ENCODE measurements around the gene NINL. TPM values are rescaled to one million over a fixed set of nuclear protein-coding genes. Genes with fewer than 3 reads are reported as not detected.
"Not testable (repeated sequence)": the region's sequence is repeated elsewhere in the genome, so short reads cannot be mapped to it uniquely, and the experiment has no call there.

The NINL gene
- total RNA-seq, 3 donors from 2014 or later = 0.61 to 0.71 (median 0.66) TPM

DNA sequence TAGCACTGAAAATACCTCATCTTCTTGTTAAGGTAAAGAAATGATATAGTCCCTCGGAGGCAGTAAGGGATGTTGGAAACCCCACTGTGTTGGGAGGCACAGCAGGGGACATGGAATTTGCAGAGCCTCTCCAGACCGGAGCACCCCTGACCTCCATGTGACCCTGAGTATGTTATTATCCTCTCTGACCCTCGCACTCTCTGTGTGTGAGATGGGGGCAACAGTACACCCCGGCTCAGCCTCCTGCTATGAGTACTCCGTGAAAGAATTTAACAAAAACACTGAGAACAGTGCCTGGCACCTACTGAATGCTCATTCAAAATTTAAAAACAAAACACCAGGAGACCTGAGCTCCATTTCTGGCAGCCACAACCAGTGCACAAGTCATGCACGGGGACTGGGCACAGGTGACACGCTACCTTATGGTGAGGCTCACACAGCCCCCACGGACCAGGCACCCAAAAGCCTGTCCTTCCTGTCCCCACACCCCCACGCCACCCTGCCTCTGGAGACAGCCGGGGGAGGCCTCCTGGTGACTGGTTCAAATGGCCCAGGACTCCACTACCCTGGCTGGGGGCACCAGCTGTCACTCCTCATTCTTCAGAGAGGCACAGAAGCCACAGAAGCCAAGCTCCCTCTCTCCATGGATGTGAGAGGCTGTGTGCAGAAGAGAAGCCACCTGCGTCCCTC, 6.1 kb downstream of the NINL start:
- no peak overlapping the region for H3K4me3 Mint-ChIP-seq
- no peak for DNase-seq
- H3K36me3 Mint-ChIP-seq (ENCODE audit: insufficient read depth) = no peaks in the 10 kb centered on the region

GRCh38 chr20:25576783-25577530, 8.4 kb downstream of the NINL start:
- no peaks in the 10 kb centered on the region for H3K9me3 Mint-ChIP-seq
- no peaks in the 10 kb centered on the region for H3K4me1 Mint-ChIP-seq (ENCODE audit: low read depth)
- no peak for ATAC-seq
- DNase-seq = no peak
- no peak overlapping the region for H3K4me3 Mint-ChIP-seq
- H3K36me3 Mint-ChIP-seq (ENCODE audit: insufficient read depth) = no peaks in the 10 kb centered on the region
- H3K27me3 Mint-ChIP-seq (ENCODE audit: low read depth) = peaks cover 3% of the 10 kb centered on the region

More for the DNA sequence above, 6.1 kb downstream of the NINL start:
- no peaks in the 10 kb centered on the region for H3K9me3 Mint-ChIP-seq
- H3K4me1 Mint-ChIP-seq (ENCODE audit: low read depth) = peaks cover 4% of the 10 kb centered on the region
- peaks cover 12% of the 10 kb centered on the region for H3K27me3 Mint-ChIP-seq (ENCODE audit: low read depth)
- ATAC-seq = no peak

DNA sequence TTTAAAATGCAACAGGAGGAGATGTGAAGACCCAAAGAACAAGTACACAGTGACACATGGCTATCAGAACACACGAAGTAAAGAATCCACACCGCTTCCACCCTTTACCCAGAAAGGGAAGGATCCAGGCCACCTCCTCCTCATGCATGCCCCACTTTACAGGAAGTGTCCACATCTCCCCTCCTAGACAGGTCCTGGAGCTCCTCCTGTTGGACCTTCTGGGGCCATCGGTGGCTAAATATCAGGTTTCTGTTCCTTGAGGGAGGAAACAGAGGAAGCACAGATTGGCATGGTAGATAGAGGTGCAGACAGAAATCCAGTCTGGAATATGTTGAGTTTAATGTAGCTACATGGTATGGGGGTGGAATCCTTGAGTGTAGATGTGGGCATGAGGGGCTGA, 10.9 kb downstream of the NINL start:
- H3K27me3 Mint-ChIP-seq (ENCODE audit: low read depth) = peaks cover 3% of the 10 kb centered on the region
- H3K4me3 Mint-ChIP-seq = no peak overlapping the region
- no peaks in the 10 kb centered on the region for H3K9me3 Mint-ChIP-seq
- DNase-seq (no peak), ATAC-seq (no peak)
- no peaks in the 10 kb centered on the region for H3K36me3 Mint-ChIP-seq (ENCODE audit: insufficient read depth)
- no peaks in the 10 kb centered on the region for H3K4me1 Mint-ChIP-seq (ENCODE audit: low read depth)

DNA sequence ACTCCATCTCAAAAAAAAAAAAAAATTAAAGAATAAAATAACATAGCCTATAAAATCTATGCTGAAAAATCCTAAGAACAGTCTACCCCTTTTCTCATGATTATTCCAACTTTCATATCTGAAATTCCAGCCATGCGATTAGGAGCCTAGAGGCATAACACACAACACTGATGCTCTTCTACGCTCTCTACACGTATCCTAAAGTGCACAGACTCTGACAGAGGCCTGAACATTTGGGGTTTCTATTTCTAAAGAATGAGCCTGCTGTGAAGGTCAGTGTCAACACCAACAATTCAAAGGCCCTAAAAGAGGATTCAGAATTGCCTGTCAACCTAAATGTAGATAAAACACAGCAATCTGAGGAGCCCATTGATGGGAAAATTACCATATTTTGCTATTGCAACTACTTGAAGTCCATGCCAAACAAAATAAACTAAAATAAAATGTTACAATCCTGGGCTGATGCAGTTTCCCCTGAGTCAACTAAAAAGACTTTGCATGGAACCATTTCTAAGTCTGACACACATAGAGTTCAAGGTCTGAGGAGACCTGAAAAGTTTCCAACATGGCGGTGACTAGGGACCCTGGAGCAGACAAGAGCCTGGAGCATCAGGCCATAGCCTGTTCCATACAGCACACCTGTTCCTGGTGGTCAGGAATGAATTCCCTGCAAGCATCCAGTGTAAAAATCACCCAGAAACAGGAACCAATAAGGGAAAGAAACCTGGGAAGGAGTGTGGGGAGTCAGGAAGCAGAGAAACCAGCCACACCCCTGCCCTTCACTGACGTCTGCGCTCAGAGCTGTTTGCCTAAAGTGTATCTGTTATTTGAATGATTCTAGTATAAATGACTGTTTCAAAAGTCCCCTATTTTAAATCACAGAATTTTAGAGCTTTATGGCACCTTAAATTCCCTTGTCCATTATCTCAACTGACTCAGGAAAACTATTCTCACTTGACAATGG, 11.8 kb downstream of the NINL start:
- Mint-ChIP-seq H3K4me3 (no peak overlapping the region), H3K36me3 (ENCODE audit: insufficient read depth) (no peaks in the 10 kb centered on the region), H3K9me3 (no peaks in the 10 kb centered on the region), H3K4me1 (ENCODE audit: low read depth) (no peaks in the 10 kb centered on the region), H3K27me3 (ENCODE audit: low read depth) (peaks cover 3% of the 10 kb centered on the region)
- DNase-seq = no peak
- no peak for ATAC-seq

- Mint-ChIP-seq H3K4me1 (ENCODE audit: low read depth) (peaks cover 5% of the 10 kb centered on the region), H3K27me3 (ENCODE audit: low read depth) (peaks cover 3% of the 10 kb centered on the region), H3K36me3 (ENCODE audit: insufficient read depth) (no peaks in the 10 kb centered on the region), H3K9me3 (no peaks in the 10 kb centered on the region), H3K4me3 (no peak overlapping the region)
- ATAC-seq (no peak), DNase-seq (no peak)
These were observed 13.5 kb downstream of the NINL start for GRCh38 chr20:25571817-25572216.

DNA sequence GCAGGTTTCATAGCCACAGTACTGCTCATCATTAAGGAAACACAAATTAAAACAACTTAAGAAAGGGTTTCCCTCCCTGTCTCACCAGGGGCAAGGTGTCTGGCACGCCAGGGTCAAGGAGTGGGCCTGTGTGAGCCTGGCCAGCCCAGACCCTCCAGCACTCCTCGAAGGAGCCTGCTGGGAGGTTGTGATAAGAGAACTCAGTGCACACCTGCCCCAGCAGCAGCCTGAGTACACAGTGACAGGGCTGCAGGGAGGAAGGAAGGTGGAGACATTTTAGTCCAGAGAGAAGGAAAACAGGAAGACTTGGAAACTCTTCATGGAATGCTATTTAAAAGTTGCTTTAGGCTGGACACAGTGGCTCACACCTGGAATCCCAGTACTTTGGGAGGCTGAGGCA, 14.1 kb downstream of the NINL start:
- no peaks in the 10 kb centered on the region for H3K9me3 Mint-ChIP-seq
- DNase-seq = no peak
- no peaks in the 10 kb centered on the region for H3K36me3 Mint-ChIP-seq (ENCODE audit: insufficient read depth)
- H3K4me3 Mint-ChIP-seq = no peak overlapping the region
- H3K27me3 Mint-ChIP-seq (ENCODE audit: low read depth) = peaks cover 3% of the 10 kb centered on the region
- peaks cover 6% of the 10 kb centered on the region for H3K4me1 Mint-ChIP-seq (ENCODE audit: low read depth)
- ATAC-seq = no peak

DNA sequence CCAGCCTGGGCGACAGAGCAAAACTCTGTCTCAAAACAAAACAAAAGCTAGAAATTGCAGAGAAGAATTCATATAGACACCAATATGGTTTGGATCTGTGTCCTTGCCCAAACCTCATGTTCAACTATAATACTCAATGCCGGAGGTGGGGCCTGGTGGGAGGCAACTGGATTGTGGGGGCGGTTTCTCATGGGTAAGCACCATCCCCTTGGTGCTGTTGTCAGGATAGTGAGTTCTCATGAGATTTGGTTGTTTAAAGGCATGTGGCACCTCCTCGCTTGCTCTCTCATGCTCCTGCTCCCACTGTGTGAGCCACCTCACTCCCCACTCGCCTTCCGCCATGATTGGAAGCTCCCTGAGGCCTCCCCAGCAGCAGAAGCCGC, 15.2 kb downstream of the NINL start:
- no peak for DNase-seq
- Mint-ChIP-seq H3K9me3 (no peaks in the 10 kb centered on the region), H3K27me3 (ENCODE audit: low read depth) (no peaks in the 10 kb centered on the region), H3K4me1 (ENCODE audit: low read depth) (peaks cover 6% of the 10 kb centered on the region), H3K4me3 (no peak overlapping the region), H3K36me3 (ENCODE audit: insufficient read depth) (no peaks in the 10 kb centered on the region)
- ATAC-seq = no peak

DNA sequence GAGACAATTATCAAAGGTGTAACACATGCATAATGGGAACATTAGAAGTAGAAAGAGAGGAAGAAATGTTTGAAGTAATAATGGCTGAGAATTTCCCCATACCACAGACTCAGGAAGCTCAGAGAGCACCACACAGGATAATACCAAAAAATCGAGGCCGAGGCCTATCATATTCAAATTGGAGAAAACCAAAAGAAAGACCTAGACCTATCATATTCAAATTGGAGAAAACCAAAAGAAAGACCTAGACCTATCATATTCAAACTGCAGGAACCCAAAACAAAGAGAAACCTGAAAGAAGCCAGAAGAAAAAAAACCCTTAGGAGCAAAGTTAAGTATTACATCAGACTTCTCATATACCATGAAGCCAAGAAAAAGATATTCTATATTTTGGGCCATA, 18.0 kb downstream of the NINL start:
- Mint-ChIP-seq H3K27me3 (ENCODE audit: low read depth) (no peaks in the 10 kb centered on the region), H3K9me3 (no peaks in the 10 kb centered on the region), H3K36me3 (ENCODE audit: insufficient read depth) (no peaks in the 10 kb centered on the region), H3K4me3 (no peak overlapping the region), H3K4me1 (ENCODE audit: low read depth) (peaks cover 9% of the 10 kb centered on the region)
- DNase-seq (no peak), ATAC-seq (no peak)

GRCh38 chr20:25566821-25567220, 18.5 kb downstream of the NINL start:
- no peaks in the 10 kb centered on the region for H3K9me3 Mint-ChIP-seq
- no peak for ATAC-seq
- no peak for DNase-seq
- H3K27me3 Mint-ChIP-seq (ENCODE audit: low read depth) = no peaks in the 10 kb centered on the region
- no peaks in the 10 kb centered on the region for H3K36me3 Mint-ChIP-seq (ENCODE audit: insufficient read depth)
- peaks cover 9% of the 10 kb centered on the region for H3K4me1 Mint-ChIP-seq (ENCODE audit: low read depth)
- no peak overlapping the region for H3K4me3 Mint-ChIP-seq

DNA sequence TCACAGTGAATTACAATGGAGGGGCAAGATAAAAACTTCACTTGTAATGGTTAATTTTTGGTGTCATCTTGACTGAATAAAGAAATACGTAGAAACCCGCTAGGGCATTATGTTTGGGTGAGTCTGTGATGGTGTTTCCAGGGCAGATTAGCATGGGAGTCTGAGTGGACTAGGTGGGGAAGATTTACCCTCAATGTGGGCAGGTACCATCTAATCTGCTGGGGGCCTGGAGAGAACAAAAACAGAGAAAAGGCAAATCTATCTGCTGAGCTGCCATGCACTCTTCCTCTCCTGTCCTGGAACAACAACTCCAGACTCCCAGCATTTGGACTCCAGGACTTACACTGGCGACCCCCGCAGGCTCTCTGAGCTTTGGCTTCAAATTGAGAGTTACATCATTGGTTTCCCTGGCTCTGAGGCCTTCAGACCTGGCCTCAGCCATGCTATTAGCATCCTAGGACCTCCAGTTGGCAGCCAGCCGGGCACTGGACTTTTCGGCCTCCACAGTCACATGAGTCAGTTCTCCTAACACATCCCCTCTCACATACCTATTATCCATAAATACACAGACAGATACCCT, 19.7 kb downstream of the NINL start:
- ATAC-seq (no peak), DNase-seq (no peak)
- Mint-ChIP-seq H3K36me3 (ENCODE audit: insufficient read depth) (no peaks in the 10 kb centered on the region), H3K4me3 (no peak overlapping the region), H3K9me3 (no peaks in the 10 kb centered on the region), H3K4me1 (ENCODE audit: low read depth) (peaks cover 9% of the 10 kb centered on the region), H3K27me3 (ENCODE audit: low read depth) (no peaks in the 10 kb centered on the region)

DNA sequence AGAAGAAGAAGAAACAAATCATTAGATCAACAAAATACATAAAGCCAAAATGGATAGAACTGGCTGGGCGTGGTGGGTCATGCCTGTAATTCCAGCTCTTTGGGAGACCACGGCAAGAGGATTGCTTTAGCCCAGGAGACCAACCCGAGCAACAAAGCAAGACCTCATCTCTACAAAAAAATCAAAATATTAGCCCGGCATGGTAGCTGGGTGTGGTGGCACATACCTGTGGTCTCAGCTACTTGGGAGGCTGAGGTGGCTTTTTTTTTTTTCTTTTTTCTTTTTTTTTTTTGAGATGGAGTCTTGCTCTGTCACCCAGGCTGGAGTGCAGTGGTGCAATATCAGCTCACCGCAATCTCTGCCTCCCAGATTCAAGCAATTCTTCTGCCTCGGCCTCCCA, 21.5 kb downstream of the NINL start:
- H3K9me3 Mint-ChIP-seq = no peaks in the 10 kb centered on the region
- DNase-seq (no peak), ATAC-seq (no peak)
- H3K27me3 Mint-ChIP-seq (ENCODE audit: low read depth) = no peaks in the 10 kb centered on the region
- no peak overlapping the region for H3K4me3 Mint-ChIP-seq
- peaks cover 9% of the 10 kb centered on the region for H3K4me1 Mint-ChIP-seq (ENCODE audit: low read depth)
- H3K36me3 Mint-ChIP-seq (ENCODE audit: insufficient read depth) = no peaks in the 10 kb centered on the region

GRCh38 chr20:25563362-25563761, 22.0 kb downstream of the NINL start:
- Mint-ChIP-seq H3K4me1 (ENCODE audit: low read depth) (peaks cover 9% of the 10 kb centered on the region), H3K36me3 (ENCODE audit: insufficient read depth) (no peaks in the 10 kb centered on the region), H3K4me3 (no peak overlapping the region), H3K27me3 (ENCODE audit: low read depth) (no peaks in the 10 kb centered on the region), H3K9me3 (no peaks in the 10 kb centered on the region)
- DNase-seq = no peak
- no peak for ATAC-seq

- H3K36me3 Mint-ChIP-seq (ENCODE audit: insufficient read depth); H3K27me3 Mint-ChIP-seq (ENCODE audit: low read depth); H3K4me3 Mint-ChIP-seq; DNase-seq; ATAC-seq; H3K9me3 Mint-ChIP-seq; H3K4me1 Mint-ChIP-seq (ENCODE audit: low read depth): not testable (repeated sequence)
These were observed 23.6 kb downstream of the NINL start for GRCh38 chr20:25561771-25562170.

GRCh38 chr20:25553819-25554296, 31.5 kb downstream of the NINL start:
- DNase-seq = no peak
- no peak for ATAC-seq
- Mint-ChIP-seq H3K36me3 (ENCODE audit: insufficient read depth) (no peaks in the 10 kb centered on the region), H3K9me3 (no peaks in the 10 kb centered on the region), H3K4me1 (ENCODE audit: low read depth) (no peaks in the 10 kb centered on the region), H3K27me3 (ENCODE audit: low read depth) (no peaks in the 10 kb centered on the region), H3K4me3 (no peak overlapping the region)
